Osteoblast (primary cell): ENCODE measurements around the gene BCAT1. TPM values are rescaled to one million over a fixed set of nuclear protein-coding genes. Genes with fewer than 3 reads are reported as not detected.

ENCODE experiments used
- DNase-seq: peaks from one replicate; pipeline ENCODE4 v3.0.0; 2011; ENCODE audit warnings: low spot score, mixed read lengths; ENCODE audit not compliant: insufficient read length; ENCODE audit errors: missing footprints
- H2AFZ ChIP-seq: 2 replicates; pipeline ENCODE4 v1.6.0; 2011; ENCODE audit warnings: mild to moderate bottlenecking, low read length
- H3K27ac ChIP-seq: 2 replicates; pipeline ENCODE4 v1.5.1; 2011; ENCODE audit warnings: mild to moderate bottlenecking, low read depth, low read length, moderate library complexity
- H3K27me3 ChIP-seq: 2 replicates; pipeline ENCODE4 v1.6.0; 2012; ENCODE audit warnings: mild to moderate bottlenecking, control low read depth, inconsistent platforms, low read length, moderate library complexity; ENCODE audit not compliant: insufficient read depth
- H3K36me3 ChIP-seq: 2 replicates; pipeline ENCODE4 v1.5.1; 2011; ENCODE audit warnings: mild to moderate bottlenecking, low read length, control low read depth, moderate library complexity; ENCODE audit not compliant: insufficient read depth
- H3K4me1 ChIP-seq: 2 replicates; pipeline ENCODE4 v1.5.1; 2011; ENCODE audit warnings: mild to moderate bottlenecking, low read length, control low read depth, moderate library complexity; ENCODE audit not compliant: insufficient read depth
- H3K4me2 ChIP-seq: 2 replicates; pipeline ENCODE4 v1.6.0; 2011; ENCODE audit warnings: mild to moderate bottlenecking, low read length; ENCODE audit not compliant: insufficient read depth
- H3K4me3 ChIP-seq: fragments of 200-600 bp; sonication (generic); 3 replicates; pipeline ENCODE4 v1.5.1; 2012; ENCODE audit warnings: mild to moderate bottlenecking, low read length, inconsistent platforms; ENCODE audit not compliant: insufficient read depth
- H3K79me2 ChIP-seq: 2 replicates; pipeline ENCODE4 v1.6.0; 2012; ENCODE audit warnings: mild to moderate bottlenecking, low read length, control low read depth, inconsistent platforms; ENCODE audit not compliant: insufficient read depth
- H3K9me3 ChIP-seq: 2 replicates; pipeline ENCODE4 v1.5.1; 2011; ENCODE audit warnings: low read depth, low read length, control low read depth
- H4K20me1 ChIP-seq: 2 replicates; pipeline ENCODE4 v1.6.0; 2012; ENCODE audit warnings: mild to moderate bottlenecking, low read length, control low read depth; ENCODE audit not compliant: insufficient read depth
- total RNA-seq: library from RNA; depleted of rRNA; stranded (reverse); fragments of >200 nt; gene quantifications from 2 replicates; pipeline ENCODE4 v1.2.3, GENCODE V29; 2012
- TF ChIP-seq, protein P1 (sequence below): IDR thresholded peaks from 2 replicates; pipeline ENCODE4 v1.5.1; 2011; ENCODE audit warnings: mild to moderate bottlenecking, low read depth, low read length, moderate library complexity; ENCODE audit errors: extremely low read depth

Gene BCAT1
- total RNA-seq, 1 donor = 273 TPM

DNA sequence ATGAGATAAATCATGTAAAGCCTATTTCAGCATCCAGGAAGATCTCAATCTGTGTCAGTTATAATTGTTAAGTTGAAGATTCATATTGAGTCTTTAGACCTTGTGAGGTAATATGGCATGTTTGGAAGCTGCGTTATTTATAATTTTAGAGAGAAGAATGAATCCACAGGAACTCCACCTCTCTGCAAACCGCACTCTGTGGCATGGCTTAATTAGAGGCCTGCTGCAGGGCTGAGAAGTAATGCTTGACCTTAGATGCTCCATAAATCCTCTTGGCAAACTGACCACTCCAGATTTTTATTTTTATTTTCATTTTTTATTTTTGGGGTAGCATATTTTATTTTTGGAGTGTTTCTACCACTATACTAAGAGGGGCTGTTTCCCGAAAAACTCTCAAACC is 28.8 kb downstream of the BCAT1 start:
- Histone ChIP-seq H3K36me3 (no peaks in the 10 kb centered on the region), H3K4me2 (no peak overlapping the region), H3K27me3 (no peaks in the 10 kb centered on the region), H3K9me3 (no peaks in the 10 kb centered on the region), H4K20me1 (peaks cover 10% of the 10 kb centered on the region), H3K4me1 (peaks cover 18% of the 10 kb centered on the region), H3K4me3 (no peak overlapping the region), H3K79me2 (peaks cover 81% of the 10 kb centered on the region), H2AFZ (no peak overlapping the region), H3K27ac (peak overlapping the region; percentile 29)
- TF ChIP-seq, protein P1, sequence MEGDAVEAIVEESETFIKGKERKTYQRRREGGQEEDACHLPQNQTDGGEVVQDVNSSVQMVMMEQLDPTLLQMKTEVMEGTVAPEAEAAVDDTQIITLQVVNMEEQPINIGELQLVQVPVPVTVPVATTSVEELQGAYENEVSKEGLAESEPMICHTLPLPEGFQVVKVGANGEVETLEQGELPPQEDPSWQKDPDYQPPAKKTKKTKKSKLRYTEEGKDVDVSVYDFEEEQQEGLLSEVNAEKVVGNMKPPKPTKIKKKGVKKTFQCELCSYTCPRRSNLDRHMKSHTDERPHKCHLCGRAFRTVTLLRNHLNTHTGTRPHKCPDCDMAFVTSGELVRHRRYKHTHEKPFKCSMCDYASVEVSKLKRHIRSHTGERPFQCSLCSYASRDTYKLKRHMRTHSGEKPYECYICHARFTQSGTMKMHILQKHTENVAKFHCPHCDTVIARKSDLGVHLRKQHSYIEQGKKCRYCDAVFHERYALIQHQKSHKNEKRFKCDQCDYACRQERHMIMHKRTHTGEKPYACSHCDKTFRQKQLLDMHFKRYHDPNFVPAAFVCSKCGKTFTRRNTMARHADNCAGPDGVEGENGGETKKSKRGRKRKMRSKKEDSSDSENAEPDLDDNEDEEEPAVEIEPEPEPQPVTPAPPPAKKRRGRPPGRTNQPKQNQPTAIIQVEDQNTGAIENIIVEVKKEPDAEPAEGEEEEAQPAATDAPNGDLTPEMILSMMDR = no peak
- peak; percentile 86 for DNase-seq

DNA sequence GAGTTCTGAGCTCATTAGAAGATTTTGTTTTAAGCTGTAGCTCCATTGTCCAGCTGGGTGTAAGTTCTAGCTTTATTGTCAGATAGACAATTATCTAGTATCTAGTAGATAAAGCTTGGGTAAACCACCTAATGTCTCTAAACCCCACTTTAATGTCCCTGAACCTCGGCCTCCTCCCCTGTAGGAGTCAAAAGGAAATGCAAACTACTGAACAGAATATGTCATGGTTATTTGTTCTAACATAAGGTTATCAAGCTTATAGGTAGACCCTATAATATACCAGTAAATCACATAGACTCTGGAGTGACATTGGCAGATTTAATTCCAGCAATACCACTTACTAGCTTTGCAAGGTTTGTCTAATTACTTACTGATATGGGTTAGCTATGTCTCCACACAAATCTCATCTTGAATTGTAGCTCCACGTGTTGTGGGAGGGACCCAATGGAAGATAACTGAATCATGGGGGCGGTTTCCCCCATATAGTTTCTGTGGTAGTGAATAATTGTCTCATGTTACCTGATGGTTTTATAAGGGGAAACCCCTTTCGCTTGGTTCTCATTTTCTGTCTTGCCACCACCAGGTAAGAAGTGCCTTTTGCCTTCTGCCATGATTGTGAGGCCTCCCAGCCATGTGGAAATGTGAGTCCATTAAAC is 29.4 kb downstream of the BCAT1 start:
- no peaks in the 10 kb centered on the region for H3K9me3 ChIP-seq
- no peak overlapping the region for H3K4me3 ChIP-seq
- DNase-seq = peak; percentile 64
- H3K36me3 ChIP-seq = no peaks in the 10 kb centered on the region
- H3K27ac ChIP-seq = peak overlapping the region; percentile 29
- no peak overlapping the region for H3K4me2 ChIP-seq
- peaks cover 74% of the 10 kb centered on the region for H3K79me2 ChIP-seq
- H3K4me1 ChIP-seq = peaks cover 18% of the 10 kb centered on the region
- TF ChIP-seq, protein P1 = no peak
- no peaks in the 10 kb centered on the region for H3K27me3 ChIP-seq
- peaks cover 10% of the 10 kb centered on the region for H4K20me1 ChIP-seq
- no peak overlapping the region for H2AFZ ChIP-seq

DNA sequence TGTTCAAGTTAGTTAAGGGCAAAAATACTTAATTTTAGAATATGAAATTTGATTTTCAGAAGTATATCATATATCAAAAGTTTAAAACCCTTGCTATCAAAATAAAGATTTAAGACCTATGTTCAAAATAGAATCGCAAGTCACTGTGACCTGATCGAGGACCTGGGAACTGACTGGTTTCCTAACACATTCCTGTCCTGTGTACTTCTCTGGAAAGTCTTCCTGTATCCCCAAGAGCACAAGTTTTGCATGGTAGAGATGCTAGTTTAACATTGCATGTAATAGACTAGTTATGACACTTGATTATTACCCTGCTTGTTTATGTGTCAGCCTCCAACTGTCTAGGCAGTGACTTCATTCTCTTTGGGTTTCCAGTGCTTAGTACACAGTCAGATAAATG is 30.3 kb downstream of the BCAT1 start:
- Histone ChIP-seq H3K36me3 (no peaks in the 10 kb centered on the region), H3K27ac (no peak overlapping the region), H2AFZ (no peak overlapping the region), H3K79me2 (peaks cover 74% of the 10 kb centered on the region), H3K4me2 (no peak overlapping the region), H3K27me3 (no peaks in the 10 kb centered on the region), H3K4me3 (no peak overlapping the region), H4K20me1 (peaks cover 7% of the 10 kb centered on the region), H3K4me1 (peaks cover 19% of the 10 kb centered on the region), H3K9me3 (no peaks in the 10 kb centered on the region)
- DNase-seq = no peak
- TF ChIP-seq, protein P1 = no peak

DNA sequence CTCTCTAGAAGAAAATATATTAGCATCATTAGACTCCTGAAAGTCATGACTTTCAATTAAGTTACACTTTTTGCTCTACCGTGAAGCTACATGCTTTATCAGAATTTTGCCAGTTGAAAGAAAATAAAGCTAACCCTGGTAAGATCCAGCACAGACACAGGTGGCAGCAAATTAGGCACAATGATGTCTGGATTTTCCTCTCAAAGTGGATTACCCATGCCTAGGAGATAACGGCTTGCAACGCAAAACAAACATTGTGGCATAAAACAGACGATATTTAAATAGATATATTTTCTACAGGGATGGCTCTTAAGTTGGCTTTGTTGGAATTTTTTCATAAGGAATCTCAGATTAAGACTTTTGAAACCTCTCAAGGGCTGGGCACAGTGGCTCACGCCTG is 33.4 kb downstream of the BCAT1 start:
- H3K4me3 ChIP-seq = no peak overlapping the region
- DNase-seq = no peak
- H3K79me2 ChIP-seq = peaks cover 58% of the 10 kb centered on the region
- H3K4me1 ChIP-seq = peaks cover 19% of the 10 kb centered on the region
- no peak overlapping the region for H2AFZ ChIP-seq
- H4K20me1 ChIP-seq = peaks cover under 1% of the 10 kb centered on the region
- no peaks in the 10 kb centered on the region for H3K9me3 ChIP-seq
- no peak overlapping the region for H3K27ac ChIP-seq
- no peak overlapping the region for H3K4me2 ChIP-seq
- H3K27me3 ChIP-seq = no peaks in the 10 kb centered on the region
- TF ChIP-seq, protein P1 = no peak
- H3K36me3 ChIP-seq = no peaks in the 10 kb centered on the region
